H9 (cell line): Measurements from ENCODE around the gene CHRNA5. TPM values are rescaled to one million over a fixed set of nuclear protein-coding genes. Genes with fewer than 3 reads are reported as not detected.

Source experiments
- DNase-seq: peaks from one replicate; pipeline ENCODE4 v3.0.0-alpha.2; 2017
- H2AFZ ChIP-seq: one replicate; pipeline ENCODE4 v1.6.1; 2013; ENCODE audit warnings: mild to moderate bottlenecking, low read length, control low read depth, moderate library complexity
- H2AK5ac ChIP-seq: 2 replicates; pipeline ENCODE4 v1.6.1; 2013; ENCODE audit warnings: low read length, control low read depth, mixed read lengths; ENCODE audit not compliant: insufficient read length
- H2BK120ac ChIP-seq: one replicate; pipeline ENCODE4 v1.6.1; 2013; ENCODE audit warnings: low read depth, mild to moderate bottlenecking, low read length, control low read depth, inconsistent platforms; ENCODE audit not compliant: poor library complexity, severe bottlenecking
- H2BK12ac ChIP-seq: 2 replicates; pipeline ENCODE4 v1.6.1; 2013; ENCODE audit warnings: low read length, control low read depth, mixed read lengths, low read depth; ENCODE audit not compliant: insufficient read length
- H2BK15ac ChIP-seq: 2 replicates; pipeline ENCODE4 v1.6.1; 2013; ENCODE audit warnings: low read depth, low read length, control low read depth
- H2BK20ac ChIP-seq: one replicate; pipeline ENCODE4 v1.6.1; 2013; ENCODE audit warnings: low read depth, mild to moderate bottlenecking, low read length, control low read depth, inconsistent platforms; ENCODE audit not compliant: poor library complexity, severe bottlenecking
- H2BK5ac ChIP-seq: 2 replicates; pipeline ENCODE4 v1.6.1; 2013; ENCODE audit warnings: low read length, control low read depth, mixed read lengths; ENCODE audit not compliant: insufficient read length
- H3K14ac ChIP-seq: 2 replicates; pipeline ENCODE4 v1.6.1; 2013; ENCODE audit warnings: low read length, control low read depth; ENCODE audit not compliant: insufficient read depth
- H3K18ac ChIP-seq: 2 replicates; pipeline ENCODE4 v1.6.1; 2013; ENCODE audit warnings: low read depth, mild to moderate bottlenecking, mixed read lengths, low read length, control low read depth; ENCODE audit not compliant: insufficient read length
- H3K23ac ChIP-seq: 2 replicates; pipeline ENCODE4 v1.6.1; 2013; ENCODE audit warnings: low read length, control low read depth, mixed read lengths, low read depth; ENCODE audit not compliant: insufficient read length
- H3K23me2 ChIP-seq: 2 replicates; pipeline ENCODE4 v1.6.1; 2013; ENCODE audit warnings: low read depth, mild to moderate bottlenecking, mixed read lengths, low read length, control low read depth; ENCODE audit not compliant: insufficient read length, poor library complexity, severe bottlenecking
- H3K27ac ChIP-seq: 2 replicates; pipeline ENCODE4 v1.5.1; 2013; ENCODE audit warnings: low read length, control low read depth, mixed read lengths, low read depth; ENCODE audit not compliant: insufficient read length
- H3K27me3 ChIP-seq: 2 replicates; pipeline ENCODE4 v1.6.1; 2013; ENCODE audit warnings: low read length, control low read depth, inconsistent platforms; ENCODE audit not compliant: insufficient read depth
- H3K4ac ChIP-seq: 2 replicates; pipeline ENCODE4 v1.6.1; 2013; ENCODE audit warnings: low read depth, mild to moderate bottlenecking, control low read depth, inconsistent platforms, low read length, moderate library complexity
- H3K4me1 ChIP-seq: 2 replicates; pipeline ENCODE4 v1.6.1; 2013; ENCODE audit warnings: low read length, control low read depth, inconsistent platforms; ENCODE audit not compliant: insufficient read depth
- H3K4me2 ChIP-seq: 2 replicates; pipeline ENCODE4 v1.6.1; 2013; ENCODE audit warnings: low read length, control low read depth, mixed read lengths; ENCODE audit not compliant: insufficient read length, insufficient read depth
- H3K56ac ChIP-seq: 2 replicates; pipeline ENCODE4 v1.6.1; 2013; ENCODE audit warnings: low read depth, mild to moderate bottlenecking, mixed read lengths, low read length, control low read depth; ENCODE audit not compliant: insufficient read length
- H3K79me1 ChIP-seq: 2 replicates; pipeline ENCODE4 v1.6.1; 2013; ENCODE audit warnings: low read depth, mild to moderate bottlenecking, moderate library complexity, low read length, control low read depth, inconsistent platforms; ENCODE audit not compliant: insufficient read depth, poor library complexity, severe bottlenecking
- H3K79me2 ChIP-seq: 2 replicates; pipeline ENCODE4 v1.6.1; 2013; ENCODE audit warnings: low read length, control low read depth, inconsistent platforms; ENCODE audit not compliant: insufficient read depth
- H3K9ac ChIP-seq: 2 replicates; pipeline ENCODE4 v1.6.1; 2013; ENCODE audit warnings: low read length, control low read depth, mixed read lengths; ENCODE audit not compliant: insufficient read length; ENCODE audit errors: extremely low read depth
- H3K9me3 ChIP-seq: one replicate; pipeline ENCODE4 v1.6.1; 2013; ENCODE audit warnings: low read depth, low read length, inconsistent platforms; ENCODE audit not compliant: control insufficient read depth
- H3T11ph ChIP-seq: one replicate; pipeline ENCODE4 v1.6.1; 2013; ENCODE audit warnings: mild to moderate bottlenecking, low read length, control low read depth, inconsistent platforms
- H4K20me1 ChIP-seq: one replicate; pipeline ENCODE4 v1.6.1; 2013; ENCODE audit not compliant: control insufficient read depth, insufficient read length, insufficient read depth
- H4K5ac ChIP-seq: 2 replicates; pipeline ENCODE4 v1.6.1; 2013; ENCODE audit warnings: low read depth, mild to moderate bottlenecking, mixed read lengths, low read length, control low read depth; ENCODE audit not compliant: insufficient read length
- H4K8ac ChIP-seq: replicated peaks from 2 replicates; pipeline ENCODE4 v1.6.1; 2013; ENCODE audit warnings: low read length, control low read depth, mixed read lengths, low read depth; ENCODE audit not compliant: insufficient read length
- H4K91ac ChIP-seq: 2 replicates; pipeline ENCODE4 v1.6.1; 2013; ENCODE audit warnings: low read depth, mild to moderate bottlenecking, moderate library complexity, mixed read lengths, low read length, control low read depth; ENCODE audit not compliant: insufficient read length
- H3K27ac Mint-ChIP-seq, 3 experiments: 2 replicates in 2 of 3; 3 replicates in 1 of 3; pipeline ENCODE4 v1.8.0; 2020 to 2021; ENCODE audit warnings: mixed read lengths in 3 of 3, mild to moderate bottlenecking in 1 of 3, moderate library complexity in 1 of 3
- H3K27me3 Mint-ChIP-seq: 2 replicates; pipeline ENCODE4 v1.8.0; 2021; ENCODE audit warnings: low read depth, mild to moderate bottlenecking, moderate library complexity, mixed read lengths
- H3K36me3 Mint-ChIP-seq, 3 experiments: 2 replicates in 2 of 3; 3 replicates in 1 of 3; pipeline ENCODE4 v1.8.0; 2020 to 2021; ENCODE audit warnings: low read depth in 3 of 3, mixed read lengths in 3 of 3; ENCODE audit not compliant: insufficient read depth in 1 of 3
- H3K4me1 Mint-ChIP-seq, 2 experiments: 2 replicates each; pipeline ENCODE4 v1.8.0; 2020; ENCODE audit warnings: mixed read lengths in 2 of 2
- H3K4me3 Mint-ChIP-seq, 2 experiments: 2 replicates in 1 of 2; 3 replicates in 1 of 2; pipeline ENCODE4 v1.8.0; 2020 to 2021; ENCODE audit warnings: mild to moderate bottlenecking in 2 of 2, mixed read lengths in 2 of 2, moderate library complexity in 1 of 2
- H3K9me3 Mint-ChIP-seq, 2 experiments: 2 replicates in 1 of 2; 3 replicates in 1 of 2; pipeline ENCODE4 v1.8.0; 2020; ENCODE audit warnings: mild to moderate bottlenecking in 2 of 2, mixed read lengths in 2 of 2, moderate library complexity in 1 of 2
- WGBS: extraction: QIAGEN DNeasy Blood & Tissue Kit; methylation state at CpG from one replicate; pipeline ENCODE4 v1.1.7; 2013; ENCODE audit warnings: missing lambda C conversion rate, low lambda C conversion rate, mixed read lengths; ENCODE audit not compliant: insufficient read length; ENCODE audit errors: extremely low coverage; 5-methylcytosine and 5-hydroxymethylcytosine counted together
- total RNA-seq: library from RNA; stranded (reverse); gene quantifications from 2 replicates; pipeline ENCODE4 v1.2.1, GENCODE V29; 2021
- TF ChIP-seq, protein P1 (sequence below): fragments of 200-600 bp; sonication (generic); conservative IDR thresholded peaks from 3 replicates; pipeline ENCODE4 v1.8.0; 2021; ENCODE audit warnings: antibody characterized with exemption, mild to moderate bottlenecking

CHRNA5 gene
- total RNA-seq, 1 experiment from 2014 or later, result 16.5 TPM

DNA sequence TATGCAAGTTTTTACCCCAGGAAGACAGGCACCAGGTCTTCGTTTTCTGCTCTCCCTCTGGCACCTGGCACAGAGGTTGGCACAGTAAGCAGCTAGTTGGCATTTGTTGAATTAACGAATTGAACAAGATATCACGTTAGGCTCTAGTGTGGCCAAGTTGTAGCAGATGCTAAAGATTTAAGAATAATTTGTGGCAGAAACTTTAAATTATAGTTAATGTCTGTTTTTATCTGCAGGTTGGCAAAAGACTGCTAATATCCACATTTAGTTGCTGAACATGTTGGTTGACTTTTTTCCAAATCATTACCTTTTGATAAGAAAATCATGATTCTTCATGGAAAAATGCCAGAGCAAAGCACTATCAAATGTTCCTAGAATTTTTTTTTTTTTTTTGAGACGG is 8.1 kb downstream of the CHRNA5 start:
- H2AK5ac ChIP-seq, result no peak overlapping the region
- no peak overlapping the region for H3K9ac ChIP-seq
- H4K20me1 ChIP-seq, result no peaks in the 10 kb centered on the region
- no peak overlapping the region for H2BK12ac ChIP-seq
- Mint-ChIP-seq H3K27ac (no peak overlapping the region), H3K27me3 (no peaks in the 10 kb centered on the region), H3K4me3 (no peak overlapping the region), H3K9me3 (no peaks in the 10 kb centered on the region), H3K4me1 (peaks cover 4 to 6% of the 10 kb centered on the region in 2 experiments; a peak in 3 of 4 replicates), H3K36me3 (no peaks in the 10 kb centered on the region)
- H3K23ac ChIP-seq, result no peak overlapping the region
- H3K9me3 ChIP-seq, result no peaks in the 10 kb centered on the region
- no peak overlapping the region for H3K27ac ChIP-seq
- no peak for DNase-seq
- no peak overlapping the region for H3K14ac ChIP-seq
- H3K23me2 ChIP-seq, result no peaks in the 10 kb centered on the region
- no CpG with 5 or more reads among the region's 4 CpGs for WGBS
- H4K8ac ChIP-seq, result no peak overlapping the region
- no peak overlapping the region for H2BK5ac ChIP-seq
- no peaks in the 10 kb centered on the region; the same call in 1 of the 2 replicates for H3K79me2 ChIP-seq
- no peaks in the 10 kb centered on the region for H3K4me1 ChIP-seq
- no peak overlapping the region for H3K4me2 ChIP-seq
- no peak overlapping the region for H2BK20ac ChIP-seq
- peaks cover 7% of the 10 kb centered on the region for H3K79me1 ChIP-seq
- no peak overlapping the region for H4K91ac ChIP-seq
- H4K5ac ChIP-seq, result no peak overlapping the region
- no peaks in the 10 kb centered on the region for H3K27me3 ChIP-seq
- no peak overlapping the region for H2BK15ac ChIP-seq
- H3K4ac ChIP-seq, result no peak overlapping the region
- no peak overlapping the region for H2AFZ ChIP-seq
- no peak overlapping the region for H2BK120ac ChIP-seq
- TF ChIP-seq, protein P1, sequence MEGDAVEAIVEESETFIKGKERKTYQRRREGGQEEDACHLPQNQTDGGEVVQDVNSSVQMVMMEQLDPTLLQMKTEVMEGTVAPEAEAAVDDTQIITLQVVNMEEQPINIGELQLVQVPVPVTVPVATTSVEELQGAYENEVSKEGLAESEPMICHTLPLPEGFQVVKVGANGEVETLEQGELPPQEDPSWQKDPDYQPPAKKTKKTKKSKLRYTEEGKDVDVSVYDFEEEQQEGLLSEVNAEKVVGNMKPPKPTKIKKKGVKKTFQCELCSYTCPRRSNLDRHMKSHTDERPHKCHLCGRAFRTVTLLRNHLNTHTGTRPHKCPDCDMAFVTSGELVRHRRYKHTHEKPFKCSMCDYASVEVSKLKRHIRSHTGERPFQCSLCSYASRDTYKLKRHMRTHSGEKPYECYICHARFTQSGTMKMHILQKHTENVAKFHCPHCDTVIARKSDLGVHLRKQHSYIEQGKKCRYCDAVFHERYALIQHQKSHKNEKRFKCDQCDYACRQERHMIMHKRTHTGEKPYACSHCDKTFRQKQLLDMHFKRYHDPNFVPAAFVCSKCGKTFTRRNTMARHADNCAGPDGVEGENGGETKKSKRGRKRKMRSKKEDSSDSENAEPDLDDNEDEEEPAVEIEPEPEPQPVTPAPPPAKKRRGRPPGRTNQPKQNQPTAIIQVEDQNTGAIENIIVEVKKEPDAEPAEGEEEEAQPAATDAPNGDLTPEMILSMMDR, result no peak
- no peak overlapping the region for H3K18ac ChIP-seq
- H3K56ac ChIP-seq, result no peak overlapping the region
- H3T11ph ChIP-seq, result no peak overlapping the region
